Smooth muscle cell (in vitro differentiated cells): ENCODE data around the gene TTLL11. TPM values are rescaled to one million over a fixed set of nuclear protein-coding genes. Genes with fewer than 3 reads are reported as not detected.

ENCODE experiments used
- DNase-seq: peaks from one replicate; lab custom pipeline; 2025; ENCODE audit not compliant: unreplicated experiment; lab: John Stamatoyannopoulos, UW
- H2AFZ ChIP-seq: fragments of 200-600 bp; sonication (generic); 2 replicates; pipeline ENCODE4 v1.6.0; 2016; ENCODE audit warnings: antibody characterized with exemption, low read depth, mild to moderate bottlenecking
- H3F3A ChIP-seq: fragments of 200-600 bp; sonication (generic); 2 replicates; pipeline ENCODE4 v1.6.0; 2017; ENCODE audit warnings: antibody characterized with exemption, low read depth
- H3K27ac ChIP-seq: fragments of 200-600 bp; sonication (generic); 2 replicates; pipeline ENCODE4 v1.5.1; 2016; ENCODE audit warnings: low read depth, mild to moderate bottlenecking
- H3K27me3 ChIP-seq: fragments of 200-600 bp; sonication (generic); 2 replicates; pipeline ENCODE4 v1.6.1; 2016; ENCODE audit warnings: low read depth, mild to moderate bottlenecking
- H3K36me3 ChIP-seq: fragments of 200-600 bp; sonication (generic); 2 replicates; pipeline ENCODE4 v1.5.1; 2016; ENCODE audit warnings: low read depth
- H3K4me1 ChIP-seq: fragments of 200-600 bp; sonication (generic); 2 replicates; pipeline ENCODE4 v1.5.1; 2016; ENCODE audit warnings: low read depth
- H3K4me2 ChIP-seq: fragments of 200-600 bp; sonication (generic); 2 replicates; pipeline ENCODE4 v1.6.0; 2016; ENCODE audit warnings: mild to moderate bottlenecking
- H3K4me3 ChIP-seq: fragments of 200-600 bp; sonication (generic); 2 replicates; pipeline ENCODE4 v1.5.1; 2016; ENCODE audit warnings: mild to moderate bottlenecking
- H3K79me2 ChIP-seq: fragments of 200-600 bp; sonication (generic); 2 replicates; pipeline ENCODE4 v1.6.0; 2016; ENCODE audit warnings: low read depth, mild to moderate bottlenecking
- H3K9ac ChIP-seq: fragments of 200-600 bp; sonication (generic); 2 replicates; pipeline ENCODE4 v1.6.0; 2016; ENCODE audit warnings: low read depth
- H3K9me3 ChIP-seq: fragments of 200-600 bp; sonication (generic); replicated peaks from 2 replicates; pipeline ENCODE4 v1.5.1; 2016; ENCODE audit warnings: low read depth
- H4K20me1 ChIP-seq: fragments of 200-600 bp; sonication (generic); 2 replicates; pipeline ENCODE4 v1.6.0; 2016; ENCODE audit warnings: low read depth
- CTCF ChIP-seq: fragments of 200-600 bp; sonication (generic); IDR thresholded peaks from 2 replicates; pipeline ENCODE4 v1.5.1; 2017; ENCODE audit warnings: borderline replicate concordance, mild to moderate bottlenecking, antibody characterized with exemption; ENCODE audit not compliant: insufficient read depth, poor library complexity, severe bottlenecking
- WGBS: methylation state at CpG from one replicate; pipeline ENCODE4 v1.1.7; 2016; ENCODE audit warnings: low lambda C conversion rate; 5-methylcytosine and 5-hydroxymethylcytosine counted together
- polyA plus RNA-seq: library from polyadenylated mRNA; unstranded; fragments of >200 nt; fragmentation: Nextera tagmentation; extraction: Ambion mirVana; gene quantifications from 2 replicates; pipeline ENCODE4 v1.2.1, GENCODE V29; 2016
- total RNA-seq: library from RNA; depleted of rRNA; stranded (reverse); fragments of >200 nt; gene quantifications from 2 replicates; pipeline ENCODE4 v1.2.3, GENCODE V29; 2014

Gene TTLL11
- total and polyA plus RNA-seq, 2 experiments from 2014 or later, result 2.6 to 3.7 TPM

- TF ChIP-seq CTCF, result no peak
- Histone ChIP-seq H3K36me3 (no peaks in the 10 kb centered on the region), H3K4me2 (peak overlapping the region; percentile 18), H3K27me3 (no peaks in the 10 kb centered on the region), H3F3A (peaks cover 4% of the 10 kb centered on the region), H2AFZ (no peak overlapping the region), H3K9ac (no peak overlapping the region), H3K79me2 (peaks cover 3% of the 10 kb centered on the region), H3K4me1 (no peaks in the 10 kb centered on the region), H3K27ac (no peak overlapping the region), H4K20me1 (peaks cover 47% of the 10 kb centered on the region), H3K4me3 (no peak overlapping the region), H3K9me3 (peaks cover 11% of the 10 kb centered on the region)
- 57% methylated on average over 4 of the region's 4 CpGs for WGBS
- DNase-seq, result no peak
Measured at GRCh38 chr9:122076117-122076516, 17.0 kb downstream of the TTLL11 start.

- Histone ChIP-seq H4K20me1 (peaks cover 47% of the 10 kb centered on the region), H3K4me3 (no peak overlapping the region), H2AFZ (no peak overlapping the region), H3K27ac (no peak overlapping the region), H3K4me1 (no peaks in the 10 kb centered on the region), H3K9ac (no peak overlapping the region), H3F3A (peaks cover 4% of the 10 kb centered on the region), H3K79me2 (peaks cover 3% of the 10 kb centered on the region), H3K9me3 (peaks cover 11% of the 10 kb centered on the region), H3K27me3 (no peaks in the 10 kb centered on the region), H3K4me2 (peak overlapping the region; percentile 18), H3K36me3 (no peaks in the 10 kb centered on the region)
- DNase-seq, result no peak
- WGBS, result 49% methylated on average over 5 of the region's 5 CpGs
- no peak for TF ChIP-seq CTCF
Measured at GRCh38 chr9:122075135-122076030, 17.7 kb downstream of the TTLL11 start.

GRCh38 chr9:122071715-122072114 is 21.4 kb downstream of the TTLL11 start:
- H3K4me3 ChIP-seq, result no peak overlapping the region
- H2AFZ ChIP-seq, result no peak overlapping the region
- H3K9me3 ChIP-seq, result no peaks in the 10 kb centered on the region
- H3K79me2 ChIP-seq, result peaks cover 2% of the 10 kb centered on the region
- WGBS, result 93% methylated on average over 3 of the region's 3 CpGs
- no peak for DNase-seq
- H3K4me2 ChIP-seq, result no peak overlapping the region
- no peaks in the 10 kb centered on the region for H3K36me3 ChIP-seq
- no peaks in the 10 kb centered on the region for H3K4me1 ChIP-seq
- H3K27ac ChIP-seq, result no peak overlapping the region
- peaks cover 47% of the 10 kb centered on the region for H4K20me1 ChIP-seq
- H3K9ac ChIP-seq, result no peak overlapping the region
- peaks cover 4% of the 10 kb centered on the region for H3F3A ChIP-seq
- TF ChIP-seq CTCF, result no peak
- H3K27me3 ChIP-seq, result no peaks in the 10 kb centered on the region
